Activated CD8-positive, alpha-beta memory T cell treated with anti-CD3 and anti-CD28 coated beads, Interleukin-2, amount 10 ng/mL, durations not matched to agents 7 days and 5 days (primary cell): Measurements from ENCODE around the gene PLEKHA7. TPM values are rescaled to one million over a fixed set of nuclear protein-coding genes. Genes with fewer than 3 reads are reported as not detected.

Experiments
- ATAC-seq: fragments of 150-1000 bp; cut with Tn5 transposase; one replicate; pipeline ENCODE4 v1.10.0; 2021; ENCODE audit warnings: moderate library complexity
- CTCF ChIA-PET: fragments of 350-600 bp; sonication (Branson Sonifier 250); formaldehyde crosslinking; loops from one replicate; lab custom pipeline; 2021; ENCODE audit warnings: antibody characterized with exemption; lab: Charles Lee
- DNase-seq: peaks from one replicate; pipeline ENCODE4 v3.0.0-alpha.2; 2020
- H3K27ac Mint-ChIP-seq: one replicate; pipeline ENCODE4 v1.8.0; 2021; ENCODE audit warnings: mild to moderate bottlenecking, mixed read lengths
- H3K27me3 Mint-ChIP-seq: one replicate; pipeline ENCODE4 v1.8.0; 2021; ENCODE audit warnings: mixed read lengths
- H3K36me3 Mint-ChIP-seq: one replicate; pipeline ENCODE4 v1.8.0; 2021; ENCODE audit warnings: mild to moderate bottlenecking, mixed read lengths
- H3K4me1 Mint-ChIP-seq: one replicate; pipeline ENCODE4 v1.8.0; 2021; ENCODE audit warnings: mixed read lengths
- H3K4me3 Mint-ChIP-seq: one replicate; pipeline ENCODE4 v1.8.0; 2021; ENCODE audit warnings: mild to moderate bottlenecking, moderate library complexity, mixed read lengths
- H3K9me3 Mint-ChIP-seq: one replicate; pipeline ENCODE4 v1.8.0; 2022; ENCODE audit warnings: low read depth, mixed read lengths
- total RNA-seq, 2 experiments: library from RNA; stranded (reverse); gene quantifications; one replicate each; pipeline ENCODE4 v1.2.3, GENCODE V29; 2021

PLEKHA7 gene
- total RNA-seq, 2 experiments from 2014 or later, result 1.1 to 9.7 TPM

DNA sequence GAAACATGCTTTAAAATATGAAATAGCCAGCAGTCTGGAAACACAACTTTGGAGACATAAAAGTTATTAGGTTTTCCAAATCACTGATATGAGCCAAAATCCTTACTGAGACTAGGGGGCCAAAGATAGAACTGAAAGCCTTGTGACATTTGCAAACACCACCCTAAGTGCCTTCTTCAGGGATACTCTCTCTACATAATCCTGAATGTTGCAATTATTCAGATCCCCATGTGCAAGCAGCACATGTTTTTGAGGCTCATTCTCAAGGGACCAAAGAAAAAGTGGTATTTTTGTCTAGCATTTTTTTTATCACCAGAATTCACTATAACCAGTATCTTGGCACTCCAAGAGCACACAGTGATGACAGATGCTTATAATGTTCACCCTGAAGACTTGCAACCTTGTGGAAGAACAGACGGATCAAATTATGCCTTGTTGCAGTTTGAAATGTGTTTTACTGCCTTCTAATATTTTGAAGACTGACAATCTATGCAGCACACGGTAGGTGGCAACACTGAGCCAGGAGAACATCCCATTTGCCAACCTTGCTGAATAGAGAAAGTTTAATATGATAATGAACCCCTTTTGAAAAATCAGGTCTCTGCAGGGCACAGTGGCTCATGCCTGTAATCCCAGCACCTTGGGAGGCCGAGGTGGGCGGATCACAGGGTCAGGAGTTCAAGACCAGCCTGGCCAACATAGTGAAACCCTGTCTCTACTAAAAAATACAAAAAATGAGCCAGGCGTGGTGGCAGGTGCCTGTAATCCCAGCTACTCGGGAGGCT lies 78.5 kb downstream of the PLEKHA7 start:
- Mint-ChIP-seq H3K27me3 (peaks cover 24% of the 10 kb centered on the region), H3K4me3 (no peak overlapping the region), H3K27ac (no peak overlapping the region), H3K4me1 (no peaks in the 10 kb centered on the region), H3K36me3 (no peaks in the 10 kb centered on the region), H3K9me3 (no peaks in the 10 kb centered on the region)
- ATAC-seq (no peak), DNase-seq (no peak)
- CTCF ChIA-PET, result interaction anchor here (0.6 to 3.2 kb wide), 3 partner anchors 10 to 127 kb away, joined by 3 to 15 read pairs (median 3); no protein-coding TSS in a partner anchor

DNA sequence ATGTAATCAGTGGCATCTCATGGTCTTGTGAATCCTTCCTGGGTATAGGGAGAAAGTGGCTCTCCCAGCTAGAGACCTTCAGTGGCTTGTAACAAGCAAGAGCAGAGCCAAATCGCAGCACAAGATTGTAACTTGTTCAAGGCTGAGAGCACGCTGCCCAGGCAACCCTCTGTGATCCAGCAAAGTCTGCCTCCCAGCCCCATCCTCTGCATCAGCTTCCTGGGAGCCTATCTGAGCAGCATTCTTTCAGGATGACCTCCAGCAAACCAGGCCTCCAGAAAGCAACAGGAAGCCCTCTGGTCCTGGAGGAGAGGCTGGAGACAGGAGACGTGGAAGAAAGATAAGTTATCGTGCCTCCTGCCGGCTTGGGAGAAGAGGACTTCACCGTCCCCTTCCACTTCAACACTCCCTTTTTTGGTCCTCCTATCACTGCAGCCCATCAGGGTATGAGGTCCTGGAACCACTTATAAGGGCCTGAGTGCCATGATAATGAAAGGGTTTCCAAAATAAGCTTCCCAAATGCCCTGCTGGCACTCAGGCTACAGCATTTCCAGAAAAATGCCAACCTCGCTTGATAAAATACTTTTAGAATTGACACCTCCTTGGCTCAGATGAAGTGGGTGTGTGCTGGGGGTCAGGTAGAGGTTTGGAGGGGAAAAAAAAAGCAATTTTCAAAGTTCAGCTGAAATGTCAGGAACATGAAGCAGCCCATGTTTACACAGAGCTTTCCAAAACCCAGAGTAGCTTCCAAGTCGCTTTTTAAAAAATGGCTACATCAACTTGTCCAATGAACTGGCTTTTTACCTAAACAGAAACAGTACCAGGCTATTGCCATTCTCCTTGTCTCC lies 80.2 kb downstream of the PLEKHA7 start:
- Mint-ChIP-seq H3K4me3 (no peak overlapping the region), H3K36me3 (no peaks in the 10 kb centered on the region), H3K9me3 (no peaks in the 10 kb centered on the region), H3K27me3 (peaks cover 30% of the 10 kb centered on the region), H3K4me1 (no peaks in the 10 kb centered on the region), H3K27ac (no peak overlapping the region)
- ATAC-seq (no peak), DNase-seq (no peak)
- CTCF ChIA-PET, result no interaction called here

- Mint-ChIP-seq H3K36me3 (no peaks in the 10 kb centered on the region), H3K4me1 (no peaks in the 10 kb centered on the region), H3K27ac (no peak overlapping the region), H3K9me3 (no peaks in the 10 kb centered on the region), H3K4me3 (no peak overlapping the region), H3K27me3 (peaks cover 32% of the 10 kb centered on the region)
- ATAC-seq, result no peak
- no peak for DNase-seq
- CTCF ChIA-PET, result no interaction called here
Measured at GRCh38 chr11:16933291-16933690, 80.9 kb downstream of the PLEKHA7 start.

DNA sequence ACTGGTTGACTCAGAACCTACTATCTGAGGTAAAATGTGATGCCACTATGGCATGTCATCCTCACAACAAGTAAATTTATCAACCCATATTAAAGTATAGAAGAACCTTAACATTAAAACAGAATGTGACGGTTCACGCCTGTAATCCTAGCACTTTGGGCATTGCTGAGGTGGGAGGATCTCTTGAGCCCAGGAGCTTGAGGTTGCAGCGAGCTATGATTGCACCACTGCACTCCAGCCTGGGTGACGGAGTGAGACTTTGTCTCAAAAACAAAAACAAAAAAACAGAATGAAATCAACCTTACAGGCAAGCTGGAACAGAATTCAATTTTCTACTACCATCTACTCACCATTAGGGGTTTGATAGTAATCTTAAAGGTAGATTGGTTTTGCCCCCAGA lies 86.2 kb downstream of the PLEKHA7 start:
- ATAC-seq (no peak), DNase-seq (no peak)
- Mint-ChIP-seq H3K36me3 (no peaks in the 10 kb centered on the region), H3K4me3 (no peak overlapping the region), H3K4me1 (peaks cover 10% of the 10 kb centered on the region), H3K9me3 (no peaks in the 10 kb centered on the region), H3K27ac (no peak overlapping the region), H3K27me3 (peaks cover 55% of the 10 kb centered on the region)
- CTCF ChIA-PET, result no interaction called here

DNA sequence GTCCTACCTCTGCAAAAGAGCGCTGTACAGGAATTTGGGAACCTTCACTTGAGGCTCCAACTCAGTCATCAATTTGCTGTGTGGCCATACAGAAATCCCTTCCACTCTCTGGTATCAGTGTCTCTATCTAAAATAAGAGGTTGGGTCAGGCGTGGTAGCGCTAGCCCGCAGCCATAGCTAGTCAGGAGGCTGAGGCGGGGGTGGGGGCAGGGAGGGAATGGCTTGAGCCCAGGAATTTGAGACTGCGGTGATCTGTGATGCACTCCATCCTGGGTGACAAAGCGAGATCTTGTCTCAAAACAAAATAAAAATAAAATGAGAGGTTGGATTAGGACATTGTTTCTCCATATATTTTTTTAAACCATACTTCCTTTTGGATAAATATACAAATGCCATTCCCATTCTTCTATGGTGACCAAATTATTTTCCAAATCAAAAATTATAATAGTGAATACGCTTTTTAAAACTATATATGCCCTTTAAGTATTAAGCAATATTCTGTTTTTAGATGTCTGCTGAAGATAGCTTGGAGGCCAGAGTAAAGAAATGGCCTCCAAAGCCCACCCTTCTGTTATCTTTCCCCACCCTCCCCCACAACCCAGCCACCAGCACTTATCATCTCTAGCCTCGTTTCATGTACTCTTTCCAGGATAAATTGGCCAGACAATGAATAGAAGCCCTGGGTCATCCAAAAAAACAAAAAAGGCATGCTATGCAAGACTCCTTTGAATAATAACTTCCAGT lies 87.2 kb downstream of the PLEKHA7 start:
- peaks cover 57% of the 10 kb centered on the region for H3K27me3 Mint-ChIP-seq
- CTCF ChIA-PET, result no interaction called here
- H3K4me3 Mint-ChIP-seq, result no peak overlapping the region
- no peaks in the 10 kb centered on the region for H3K36me3 Mint-ChIP-seq
- ATAC-seq (no peak), DNase-seq (no peak)
- H3K4me1 Mint-ChIP-seq, result peaks cover 10% of the 10 kb centered on the region
- H3K9me3 Mint-ChIP-seq, result no peaks in the 10 kb centered on the region
- H3K27ac Mint-ChIP-seq, result no peak overlapping the region

- no peak overlapping the region for H3K27ac Mint-ChIP-seq
- DNase-seq, result no peak
- CTCF ChIA-PET, result no interaction called here
Measured at GRCh38 chr11:16925561-16926065, 88.6 kb downstream of the PLEKHA7 start.

GRCh38 chr11:16924826-16925560 lies 89.2 kb downstream of the PLEKHA7 start:
- Mint-ChIP-seq H3K9me3 (no peaks in the 10 kb centered on the region), H3K4me1 (peaks cover 10% of the 10 kb centered on the region), H3K27ac (no peak overlapping the region), H3K36me3 (no peaks in the 10 kb centered on the region), H3K4me3 (peak overlapping the region; percentile 7), H3K27me3 (peaks cover 62% of the 10 kb centered on the region)
- CTCF ChIA-PET, result no interaction called here
- ATAC-seq (peak; percentile 28), DNase-seq (no peak)

More at GRCh38 chr11:16925561-16926065, 88.6 kb downstream of the PLEKHA7 start:
- H3K4me3 Mint-ChIP-seq, result peak overlapping the region; percentile 65
- peaks cover 10% of the 10 kb centered on the region for H3K4me1 Mint-ChIP-seq
- no peaks in the 10 kb centered on the region for H3K9me3 Mint-ChIP-seq
- ATAC-seq, result peak; percentile 56
- peaks cover 65% of the 10 kb centered on the region for H3K27me3 Mint-ChIP-seq
- H3K36me3 Mint-ChIP-seq, result no peaks in the 10 kb centered on the region

DNA sequence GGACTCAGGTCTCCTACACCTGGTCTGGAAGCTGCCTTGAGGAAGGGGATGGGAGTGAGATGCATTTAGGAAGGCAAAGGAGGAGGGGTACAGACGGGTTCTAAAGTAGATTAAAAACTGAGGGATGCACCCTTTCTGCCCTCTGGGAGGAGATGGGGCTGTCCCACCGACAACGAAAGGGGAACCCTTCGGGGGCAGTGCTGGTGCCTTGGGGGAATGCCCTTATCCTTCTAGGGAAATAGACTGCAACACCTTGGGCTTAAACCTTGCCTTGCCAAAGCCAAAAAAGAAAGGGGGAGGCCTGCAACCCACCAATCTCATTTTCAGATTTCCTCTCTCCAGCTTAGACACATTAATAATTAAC lies 89.8 kb downstream of the PLEKHA7 start:
- CTCF ChIA-PET, result no interaction called here
- DNase-seq (no peak), ATAC-seq (no peak)
- no peak overlapping the region for H3K27ac Mint-ChIP-seq
- peak overlapping the region; percentile 7 for H3K4me3 Mint-ChIP-seq
- no peaks in the 10 kb centered on the region for H3K36me3 Mint-ChIP-seq
- peaks cover 60% of the 10 kb centered on the region for H3K27me3 Mint-ChIP-seq
- H3K4me1 Mint-ChIP-seq, result peaks cover 10% of the 10 kb centered on the region
- no peaks in the 10 kb centered on the region for H3K9me3 Mint-ChIP-seq

- H3K4me3 Mint-ChIP-seq, result no peak overlapping the region
- no peaks in the 10 kb centered on the region for H3K36me3 Mint-ChIP-seq
- H3K9me3 Mint-ChIP-seq, result no peaks in the 10 kb centered on the region
- H3K4me1 Mint-ChIP-seq, result peaks cover 10% of the 10 kb centered on the region
- no peak for DNase-seq
- peaks cover 57% of the 10 kb centered on the region for H3K27me3 Mint-ChIP-seq
- H3K27ac Mint-ChIP-seq, result no peak overlapping the region
- no peak for ATAC-seq
- CTCF ChIA-PET, result no interaction called here
Measured at GRCh38 chr11:16923987-16924386, 90.2 kb downstream of the PLEKHA7 start.

GRCh38 chr11:16921668-16922067 lies 92.5 kb downstream of the PLEKHA7 start:
- Mint-ChIP-seq H3K27me3 (peaks cover 49% of the 10 kb centered on the region), H3K4me3 (no peak overlapping the region), H3K9me3 (no peaks in the 10 kb centered on the region), H3K27ac (no peak overlapping the region), H3K36me3 (no peaks in the 10 kb centered on the region), H3K4me1 (peaks cover 10% of the 10 kb centered on the region)
- DNase-seq, result no peak
- CTCF ChIA-PET, result interaction anchor here (0.9 kb wide), 1 partner anchor 26 kb away, joined by 3 read pairs; no protein-coding TSS in a partner anchor
- no peak for ATAC-seq

GRCh38 chr11:16921019-16921418 lies 93.2 kb downstream of the PLEKHA7 start:
- peaks cover 7% of the 10 kb centered on the region for H3K4me1 Mint-ChIP-seq
- H3K27ac Mint-ChIP-seq, result no peak overlapping the region
- DNase-seq (no peak), ATAC-seq (no peak)
- H3K4me3 Mint-ChIP-seq, result no peak overlapping the region
- peaks cover 43% of the 10 kb centered on the region for H3K27me3 Mint-ChIP-seq
- CTCF ChIA-PET, result interaction anchor here (0.9 kb wide), 1 partner anchor 26 kb away, joined by 3 read pairs; no protein-coding TSS in a partner anchor
- no peaks in the 10 kb centered on the region for H3K36me3 Mint-ChIP-seq
- H3K9me3 Mint-ChIP-seq, result no peaks in the 10 kb centered on the region

- H3K9me3 Mint-ChIP-seq, result no peaks in the 10 kb centered on the region
- peaks cover 39% of the 10 kb centered on the region for H3K27me3 Mint-ChIP-seq
- no peaks in the 10 kb centered on the region for H3K36me3 Mint-ChIP-seq
- DNase-seq, result no peak
- H3K27ac Mint-ChIP-seq, result no peak overlapping the region
- peaks cover 5% of the 10 kb centered on the region for H3K4me1 Mint-ChIP-seq
- CTCF ChIA-PET, result no interaction called here
- no peak for ATAC-seq
- H3K4me3 Mint-ChIP-seq, result no peak overlapping the region
Measured at GRCh38 chr11:16920559-16920958, 93.7 kb downstream of the PLEKHA7 start.
